SK-N-DZ (cell line): ENCODE measurements around the gene EIF4E1B. TPM values are rescaled to one million over a fixed set of nuclear protein-coding genes. Genes with fewer than 3 reads are reported as not detected.
"Not testable (repeated sequence)": the region's sequence is repeated elsewhere in the genome, so short reads cannot be mapped to it uniquely, and the experiment has no call there.

Source experiments
- DNase-seq: peaks from one replicate; pipeline ENCODE4 v3.0.0-alpha.2; 2015; ENCODE audit warnings: low spot score
- polyA plus RNA-seq, 2 experiments: library from polyadenylated mRNA; depleted of rRNA; stranded (reverse); fragments of >200 nt; gene quantifications; 2 replicates each; pipeline ENCODE4 v1.2.3, GENCODE V29; 2014

EIF4E1B gene, protein sequence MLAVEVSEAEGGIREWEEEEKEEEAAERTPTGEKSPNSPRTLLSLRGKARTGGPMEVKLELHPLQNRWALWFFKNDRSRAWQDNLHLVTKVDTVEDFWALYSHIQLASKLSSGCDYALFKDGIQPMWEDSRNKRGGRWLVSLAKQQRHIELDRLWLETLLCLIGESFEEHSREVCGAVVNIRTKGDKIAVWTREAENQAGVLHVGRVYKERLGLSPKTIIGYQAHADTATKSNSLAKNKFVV
- polyA plus RNA-seq (2014; cell fraction: cytosol; rRNA removed), result not detected in 2 replicates
- polyA plus RNA-seq (2014; cell fraction: nucleus; rRNA removed), result not detected in 2 replicates

DNA sequence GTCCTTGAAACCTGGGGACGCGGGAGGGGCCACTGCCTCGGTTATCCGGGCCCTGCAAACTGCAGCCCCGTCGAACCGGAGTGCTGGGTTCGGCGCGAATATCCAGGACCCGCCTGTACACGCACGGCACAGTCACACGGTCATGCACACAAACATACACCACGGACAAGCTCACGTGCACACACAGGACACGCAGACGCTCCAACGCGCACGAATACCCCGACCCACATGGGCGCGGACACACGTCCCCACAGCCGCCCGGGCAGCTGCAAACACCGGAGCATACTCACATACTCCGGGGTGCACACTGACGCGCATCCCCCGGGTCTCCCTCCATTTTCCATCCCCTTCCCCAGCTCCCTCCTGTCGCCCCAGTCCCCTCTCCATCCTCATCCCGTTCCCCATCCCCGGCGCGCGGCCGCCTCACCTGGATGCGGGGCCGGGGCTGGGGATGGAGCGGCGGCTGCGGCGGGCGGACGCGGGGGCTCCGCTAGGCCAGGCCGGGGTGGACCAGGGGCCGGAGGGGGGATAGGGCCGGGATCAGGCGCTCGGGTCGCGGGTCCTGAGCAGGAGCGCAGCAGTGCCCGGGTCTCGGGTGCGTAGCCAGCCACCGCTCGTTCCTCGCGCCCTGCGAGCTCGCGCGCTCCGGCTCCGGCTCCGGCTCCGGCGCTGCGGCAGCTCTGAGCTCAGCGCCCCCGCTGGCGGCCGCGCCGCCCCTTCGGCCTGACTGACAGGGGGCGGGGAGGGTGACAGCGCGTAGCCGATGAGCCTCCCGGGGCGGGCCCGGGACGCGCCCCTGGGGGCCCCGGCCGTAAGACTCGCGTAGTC lies at the start of gene EIF4E1B, which contains the start of gene SNCB:
Gene EIF4E1B, plus strand, starts transcription at position 823 of the 828 bp plus-strand sequence. CDS start 12,113 bp downstream, outside the sequence.
Gene SNCB, minus strand, starts transcription at position 682 of the 828 bp plus-strand sequence. CDS start 880 bp downstream, outside the sequence.
- no peak for DNase-seq

DNA sequence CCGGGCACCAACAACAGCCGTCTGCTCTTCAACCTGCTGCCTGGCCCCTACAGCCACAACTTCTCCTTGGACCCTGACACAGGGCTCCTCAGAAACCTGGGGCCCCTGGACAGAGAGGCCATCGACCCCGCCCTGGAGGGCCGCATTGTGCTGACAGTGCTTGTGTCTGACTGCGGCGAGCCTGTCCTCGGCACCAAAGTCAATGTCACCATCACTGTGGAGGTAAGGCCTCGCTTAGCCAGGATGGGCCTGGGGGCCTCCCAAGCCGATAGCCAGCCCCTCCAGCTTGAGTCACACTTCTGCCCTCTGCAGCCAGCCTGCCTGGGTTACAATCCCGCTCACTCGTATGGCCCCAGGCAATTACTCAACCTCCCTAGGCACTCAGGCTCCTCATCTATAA lies 49.1 kb upstream of the EIF4E1B start:
- DNase-seq, result no peak

DNA sequence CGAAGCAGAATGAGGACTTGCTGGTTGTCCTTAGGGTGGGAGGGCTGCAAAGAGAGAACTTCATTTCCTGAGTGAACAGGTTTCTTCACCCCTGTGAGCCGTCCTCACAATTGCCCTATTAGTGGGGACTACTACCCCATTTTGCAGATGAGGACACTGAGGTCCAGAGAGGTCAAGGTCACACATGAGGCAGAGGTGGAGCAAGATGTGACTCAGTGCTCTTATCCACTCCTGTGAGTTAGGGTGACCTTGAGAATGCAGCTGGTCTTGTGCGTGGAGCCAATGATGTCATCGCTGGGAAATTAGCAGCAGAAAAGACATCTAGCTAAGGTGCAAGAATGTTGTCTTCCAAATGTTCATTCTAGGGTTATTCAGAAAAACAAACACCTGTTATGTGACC lies 47.4 kb upstream of the EIF4E1B start:
- no peak for DNase-seq

DNA sequence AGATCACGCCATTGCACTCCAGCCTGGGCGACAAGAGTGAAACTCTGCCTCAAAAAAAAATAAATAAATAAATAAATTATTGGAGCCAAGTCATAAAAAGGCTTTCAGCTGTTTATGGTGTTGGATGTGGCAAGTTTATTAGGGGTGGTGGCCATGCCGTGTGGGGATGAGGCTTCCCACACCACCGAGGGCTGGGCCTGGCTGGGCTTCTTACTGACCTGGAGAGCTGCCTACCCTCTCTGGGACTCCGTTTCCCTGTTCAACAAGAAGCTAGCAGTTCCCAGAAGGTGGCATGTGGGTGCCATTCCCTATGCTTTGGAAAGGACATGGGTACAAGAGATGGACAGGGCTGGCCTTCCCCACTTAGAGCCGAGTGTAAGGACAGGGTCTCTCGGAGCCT lies 43.1 kb upstream of the EIF4E1B start:
- no peak for DNase-seq

DNA sequence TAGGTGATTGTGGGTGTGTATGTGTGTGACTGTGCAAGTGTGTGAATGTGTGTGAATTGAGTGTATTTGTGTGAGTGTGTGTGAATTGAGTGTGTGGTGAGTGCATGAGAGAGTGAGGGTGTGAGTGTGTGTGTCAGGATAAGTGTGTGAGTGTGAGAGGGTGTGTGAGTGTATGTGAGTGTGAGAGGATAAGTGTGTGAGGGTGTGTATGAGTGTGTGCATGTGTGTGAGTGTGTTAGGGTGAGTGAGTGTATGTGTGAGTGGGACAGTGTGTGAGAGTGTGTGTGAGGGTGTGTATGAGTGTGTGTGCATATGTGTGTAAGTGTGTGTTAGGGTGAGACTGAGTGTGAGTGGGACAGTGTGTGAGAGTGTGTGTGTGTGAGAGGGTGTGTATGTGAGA lies 42.2 kb upstream of the EIF4E1B start:
- DNase-seq, result no peak

DNA sequence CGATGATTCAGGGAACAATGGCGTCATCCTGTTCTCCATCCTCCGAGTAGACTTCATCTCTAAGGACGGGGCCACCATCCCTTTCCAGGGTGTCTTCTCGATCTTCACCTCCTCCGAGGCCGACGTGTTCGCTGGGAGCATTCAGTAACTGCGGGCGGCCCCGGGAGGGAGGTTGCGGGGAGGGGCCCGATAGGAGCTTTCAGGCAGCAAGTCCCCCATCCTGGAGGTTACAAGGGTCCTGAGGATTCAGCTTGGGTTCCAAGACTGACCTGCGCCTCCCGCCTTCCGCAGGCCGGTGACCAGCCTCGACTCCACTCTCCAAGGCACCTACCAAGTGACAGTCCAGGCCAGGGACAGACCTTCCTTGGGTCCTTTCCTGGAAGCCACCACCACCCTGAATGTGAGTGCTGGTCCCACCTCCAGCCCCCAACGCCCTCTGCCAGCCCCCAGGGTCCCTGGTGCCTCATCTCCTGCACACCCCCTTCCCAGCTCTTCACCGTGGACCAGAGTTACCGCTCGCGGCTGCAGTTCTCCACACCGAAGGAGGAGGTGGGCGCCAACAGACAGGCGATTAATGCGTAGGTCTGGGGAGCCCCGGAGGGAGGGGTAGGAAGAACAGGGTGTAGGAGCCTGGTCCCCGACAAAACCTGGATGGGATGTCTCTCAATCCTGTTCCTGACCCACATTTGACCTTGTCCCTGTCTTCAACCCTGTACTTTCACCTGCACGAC lies 41.3 kb upstream of the EIF4E1B start:
- DNase-seq, result no peak

DNA sequence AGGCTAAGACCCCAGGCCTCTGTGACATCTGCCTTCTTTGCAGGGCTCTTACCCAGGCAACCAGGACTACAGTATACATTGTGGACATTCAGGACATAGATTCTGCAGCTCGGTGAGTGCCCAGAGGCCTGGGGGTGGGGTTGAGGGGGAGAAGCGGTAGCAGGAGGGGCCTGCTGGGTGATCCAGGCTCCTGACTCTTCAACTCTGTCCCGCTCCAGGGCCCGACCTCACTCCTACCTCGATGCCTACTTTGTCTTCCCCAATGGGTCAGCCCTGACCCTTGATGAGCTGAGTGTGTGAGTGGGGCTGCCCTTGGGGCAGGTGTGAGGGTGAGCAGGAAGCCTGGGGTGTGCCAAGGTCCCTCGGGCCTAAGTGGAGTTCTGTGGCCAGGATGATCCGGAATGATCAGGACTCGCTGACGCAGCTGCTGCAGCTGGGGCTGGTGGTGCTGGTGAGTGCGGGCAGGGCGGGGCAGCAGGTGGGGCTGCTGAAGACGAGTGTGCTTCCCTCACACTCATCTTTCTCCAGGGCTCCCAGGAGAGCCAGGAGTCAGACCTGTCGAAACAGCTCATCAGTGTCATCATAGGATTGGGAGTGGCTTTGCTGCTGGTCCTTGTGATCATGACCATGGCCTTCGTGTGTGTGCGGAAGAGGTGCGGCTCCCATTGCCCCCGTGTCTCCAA lies 40.3 kb upstream of the EIF4E1B start:
- no peak for DNase-seq

DNA sequence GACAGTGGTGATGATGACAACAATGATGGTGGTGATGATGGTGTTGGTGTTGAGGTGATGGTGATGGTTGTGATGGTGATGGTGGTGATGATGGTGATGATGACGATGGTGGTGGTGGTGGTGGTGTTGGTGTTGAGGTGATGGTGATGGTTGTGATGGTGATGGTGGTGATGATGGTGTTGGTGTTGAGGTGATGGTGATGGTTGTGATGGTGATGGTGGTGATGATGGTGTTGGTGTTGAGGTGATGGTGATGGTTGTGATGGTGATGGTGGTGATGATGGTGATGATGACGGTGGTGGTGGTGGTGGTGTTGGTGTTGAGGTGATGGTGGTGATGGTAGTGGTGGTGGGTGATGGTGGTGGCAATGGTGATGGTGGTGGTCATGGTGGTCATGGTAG lies 38.8 kb upstream of the EIF4E1B start:
- not testable (repeated sequence) for DNase-seq

DNA sequence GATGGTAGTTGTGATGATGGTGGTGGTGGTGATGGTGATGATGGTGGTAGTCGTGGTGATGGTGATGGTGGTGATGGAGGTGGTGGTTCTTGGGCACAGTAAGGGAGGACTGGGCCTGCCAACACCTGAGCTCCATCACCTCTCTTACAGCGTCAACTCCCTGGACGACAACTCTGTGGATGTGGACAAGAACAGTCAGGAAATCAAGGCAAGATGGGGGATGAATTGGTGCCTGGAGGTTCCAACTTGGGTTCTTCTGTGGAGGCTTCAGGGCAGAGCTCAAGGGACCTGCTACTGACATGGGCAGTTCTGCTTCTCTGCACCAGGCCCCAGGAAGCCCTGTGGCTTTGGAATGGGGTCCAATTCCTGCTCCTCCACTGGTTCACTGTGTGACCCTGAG lies 37.9 kb upstream of the EIF4E1B start:
- no peak for DNase-seq

DNA sequence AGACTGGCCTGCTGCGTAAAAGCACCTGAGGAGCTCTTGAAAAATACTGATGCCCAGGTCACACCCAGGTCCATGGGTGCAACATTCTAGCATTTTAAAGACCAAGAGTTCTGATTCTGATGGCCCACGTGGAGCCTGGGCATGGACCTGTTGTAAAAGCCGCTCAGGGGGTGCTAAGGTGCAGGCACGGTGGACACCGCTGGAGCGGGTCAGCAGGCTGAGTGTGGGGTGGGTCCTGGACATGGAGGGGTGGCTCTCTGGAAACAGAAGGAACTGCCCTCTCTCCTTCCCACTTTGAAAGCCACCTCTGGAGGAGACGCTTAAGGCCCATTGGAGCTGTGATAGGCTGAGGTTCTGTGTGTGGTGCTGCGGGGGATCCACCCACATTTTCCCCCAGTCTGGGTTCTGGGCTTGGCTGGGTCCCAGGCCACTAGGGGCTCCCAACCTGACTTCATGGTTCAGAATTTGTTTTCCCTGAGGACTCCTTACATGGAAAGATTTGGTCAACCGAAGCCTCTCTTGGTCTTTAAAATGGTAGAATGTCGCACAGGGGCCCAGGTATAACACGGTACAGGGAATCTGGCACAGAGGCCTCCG lies 37.1 kb upstream of the EIF4E1B start:
- no peak for DNase-seq

DNA sequence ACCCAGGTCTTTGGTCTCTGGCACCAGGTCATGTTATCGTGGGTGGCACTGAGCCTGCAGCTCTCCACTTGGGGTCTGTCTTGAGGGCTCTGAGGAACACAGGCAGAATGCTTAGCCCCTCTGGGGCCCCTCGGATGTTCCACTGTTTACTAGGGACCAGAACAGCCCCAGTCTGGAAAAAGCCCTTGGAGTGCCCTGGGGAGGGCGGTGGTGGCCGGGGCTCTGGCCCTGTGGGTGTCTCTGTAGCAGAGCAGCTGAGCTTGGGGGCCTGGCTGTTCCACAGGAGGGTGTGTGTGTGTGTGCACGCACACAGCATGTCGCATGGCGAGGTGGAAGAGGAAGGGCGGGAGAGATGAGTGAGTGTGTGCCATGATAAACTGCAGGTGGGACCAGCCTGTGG lies 35.9 kb upstream of the EIF4E1B start:
- no peak for DNase-seq

DNA sequence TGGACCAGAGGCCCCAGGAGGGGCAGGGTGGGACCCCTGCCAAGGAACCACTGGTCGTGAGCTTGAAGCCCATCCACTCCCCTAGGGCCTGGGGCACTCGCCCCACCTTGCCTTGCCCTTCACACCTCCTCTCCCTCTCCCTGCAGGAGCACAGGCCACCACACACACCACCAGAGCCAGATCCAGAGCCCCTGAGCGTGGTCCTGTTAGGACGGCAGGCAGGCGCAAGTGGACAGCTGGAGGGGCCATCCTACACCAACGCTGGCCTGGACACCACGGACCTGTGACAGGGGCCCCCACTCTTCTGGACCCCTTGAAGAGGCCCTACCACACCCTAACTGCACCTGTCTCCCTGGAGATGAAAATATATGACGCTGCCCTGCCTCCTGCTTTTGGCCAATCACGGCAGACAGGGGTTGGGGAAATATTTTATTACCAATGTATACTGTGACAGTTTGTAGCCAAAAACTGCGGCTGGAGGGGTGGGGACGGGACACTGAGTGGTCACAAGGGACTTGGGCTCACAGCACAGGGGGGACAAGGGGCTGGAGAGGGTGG lies 35.0 kb upstream of the EIF4E1B start:
- no peak for DNase-seq

DNA sequence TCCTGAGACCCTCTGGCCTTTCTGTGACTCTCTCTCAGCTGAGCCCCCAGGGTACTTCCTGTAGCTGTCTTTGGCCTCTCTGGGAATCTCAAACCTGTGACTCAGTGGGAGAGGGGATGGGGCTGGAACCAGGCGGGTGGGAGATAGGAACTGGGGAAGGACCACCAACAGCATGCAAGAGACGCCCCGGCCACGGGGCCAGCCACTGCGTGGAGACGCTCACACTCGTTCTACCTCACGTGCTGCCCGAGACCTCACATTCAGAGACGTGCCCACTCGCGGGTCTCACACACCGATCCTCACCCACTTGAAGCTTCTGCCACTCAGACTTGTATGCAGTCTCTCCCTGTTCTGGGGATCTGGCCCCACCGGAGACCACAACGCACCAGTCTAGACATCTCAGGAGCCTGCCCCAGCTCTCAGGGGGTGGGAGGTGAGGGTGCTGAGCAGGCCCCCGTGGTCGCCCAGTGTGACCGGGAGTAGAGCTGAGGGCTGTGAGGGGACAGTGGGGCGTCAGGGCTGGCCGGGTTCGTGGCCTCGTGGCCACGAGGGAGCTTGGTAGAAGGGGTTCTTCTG lies 34.3 kb upstream of the EIF4E1B start:
- DNase-seq, result no peak

DNA sequence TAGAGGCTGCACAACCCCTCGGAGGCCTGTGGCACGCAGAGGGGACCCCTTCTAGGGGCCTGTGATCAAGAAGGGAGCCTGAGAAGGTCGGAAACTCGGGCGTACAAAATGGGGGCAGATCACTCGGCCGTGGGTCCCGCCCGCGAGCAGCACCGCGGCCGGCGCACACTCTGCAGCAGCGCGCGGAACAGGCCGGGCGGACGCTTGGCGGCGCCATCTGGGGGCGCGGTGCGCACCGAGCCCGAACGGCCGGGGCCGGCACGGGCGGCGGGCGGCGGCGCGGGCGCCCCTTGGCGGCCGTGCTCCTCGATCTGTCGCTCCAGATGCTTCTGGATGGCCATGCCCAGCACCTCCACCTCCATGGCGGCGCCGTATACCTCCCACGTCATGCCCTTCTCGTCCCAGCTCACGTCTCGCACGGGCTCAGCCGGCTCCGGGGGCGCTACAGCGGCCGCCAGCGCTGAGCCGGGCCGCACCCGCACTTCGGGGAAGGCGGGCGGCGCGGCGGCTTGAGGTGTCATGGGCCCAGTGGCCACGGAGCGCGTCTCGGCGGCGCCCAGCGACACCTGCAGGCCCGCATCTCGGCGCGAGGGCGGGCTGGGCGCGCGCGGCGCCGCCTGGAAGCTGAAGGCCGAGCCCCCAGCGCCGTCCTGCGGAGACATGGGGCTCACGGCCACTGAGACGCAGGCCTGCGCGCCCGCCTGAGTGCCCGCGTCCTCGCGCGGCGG lies 33.6 kb upstream of the EIF4E1B start:
- no peak for DNase-seq

DNA sequence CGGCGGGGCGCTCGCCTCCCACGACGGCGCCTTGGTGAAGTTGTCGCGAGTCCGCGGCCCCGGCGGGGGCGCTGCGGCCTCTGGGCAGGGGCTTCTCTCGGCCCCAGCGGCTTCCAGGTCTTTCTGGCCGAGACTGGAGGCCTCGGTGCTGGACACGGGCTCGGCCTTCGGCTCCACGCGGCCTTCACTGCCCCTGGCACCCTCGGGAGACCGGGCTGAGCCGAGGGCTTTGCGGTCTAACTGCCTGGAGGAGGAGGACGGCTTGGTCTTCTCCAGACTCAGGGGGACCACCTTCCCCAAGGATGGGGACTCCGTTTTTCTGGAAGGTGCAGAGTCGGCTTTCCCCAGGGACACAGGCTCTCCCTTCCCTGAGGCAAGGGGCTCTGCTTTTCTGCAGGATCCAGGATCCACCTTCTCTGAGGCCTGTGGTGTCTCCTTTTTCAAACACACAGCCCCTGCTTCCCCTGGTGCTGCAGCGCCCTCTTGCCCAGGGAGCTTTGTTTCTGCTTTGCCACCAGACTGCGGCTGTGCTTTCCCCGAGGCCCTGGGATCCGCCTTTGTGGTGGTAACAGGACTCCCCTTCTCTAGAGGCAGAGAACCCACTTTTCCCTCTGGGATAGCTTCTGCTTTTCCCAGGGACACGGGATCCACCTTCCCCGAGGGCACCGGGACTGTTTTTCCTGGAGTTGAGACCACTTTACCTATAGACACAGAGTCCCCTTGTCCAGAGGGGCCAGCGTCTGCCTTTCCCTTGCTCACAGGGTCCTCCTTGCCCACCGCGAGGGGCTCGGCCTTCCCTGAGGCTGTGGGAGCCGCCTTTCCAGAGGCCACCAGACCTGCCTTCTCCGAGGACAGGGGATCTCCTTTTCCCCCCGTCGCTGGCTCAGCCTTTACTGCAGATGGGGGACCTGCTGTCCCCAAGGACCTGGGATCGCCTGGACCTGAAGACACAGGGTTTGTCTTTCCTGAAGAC lies 32.8 kb upstream of the EIF4E1B start:
- DNase-seq, result no peak

DNA sequence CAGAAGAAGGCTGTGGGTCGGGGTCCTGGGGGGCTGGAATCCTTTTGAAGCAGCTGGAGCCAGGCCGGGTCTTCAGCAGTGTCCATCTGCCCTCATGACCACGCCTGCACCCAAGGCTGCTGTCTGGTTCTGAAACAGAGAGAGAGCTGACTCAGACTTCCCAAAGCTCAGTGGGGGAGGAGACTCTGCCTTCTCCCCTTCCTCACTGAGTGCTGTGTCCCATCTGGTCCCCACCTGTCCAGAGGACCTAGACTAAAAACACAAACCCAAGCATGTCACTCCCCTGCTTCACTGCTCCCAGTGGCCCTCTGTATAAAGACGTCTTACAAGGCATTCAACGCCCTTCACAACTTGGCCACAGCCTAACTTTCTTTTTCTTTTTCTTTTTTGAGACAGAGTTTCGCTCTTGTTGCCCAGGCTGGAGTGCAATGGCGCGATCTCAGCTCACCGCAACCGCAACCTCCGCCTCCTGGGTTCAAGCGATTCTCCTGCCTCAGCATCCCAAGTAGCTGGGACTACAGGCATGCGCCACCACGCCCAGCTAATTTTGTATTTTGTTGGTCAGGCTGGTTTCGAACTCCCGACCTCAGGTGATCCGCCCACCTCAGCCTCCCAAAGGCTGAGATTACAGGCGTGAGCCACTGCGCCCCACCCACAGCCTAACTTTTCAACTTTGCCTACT lies 30.6 kb upstream of the EIF4E1B start:
- DNase-seq, result not testable (repeated sequence)

DNA sequence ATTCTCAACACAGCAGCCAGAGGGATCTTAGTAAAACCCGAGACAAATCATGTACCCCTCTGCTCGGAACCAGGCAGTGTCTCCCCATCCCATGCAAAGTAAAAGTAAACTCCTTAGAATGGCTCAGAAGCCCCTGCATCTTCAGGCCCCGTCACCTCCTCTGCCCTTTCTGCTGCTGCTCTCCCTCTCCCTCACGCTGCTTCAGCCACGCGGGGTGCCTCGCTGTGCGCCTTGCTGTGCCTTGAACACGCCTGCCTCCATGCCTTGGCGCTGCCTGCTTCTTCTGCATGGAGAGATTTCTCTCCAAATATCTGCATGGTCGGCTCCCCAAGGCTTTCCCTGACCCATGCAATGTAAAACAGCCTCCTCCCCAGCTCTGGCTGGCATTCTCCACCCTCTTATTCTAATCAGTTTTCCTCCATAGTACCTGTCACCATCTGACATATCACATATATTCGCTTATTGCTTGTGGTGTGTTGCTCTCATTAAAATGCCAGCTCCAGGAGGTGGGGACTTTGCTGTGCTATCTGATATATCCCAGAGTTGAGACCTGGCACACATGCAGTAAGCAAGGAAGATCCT lies 28.5 kb upstream of the EIF4E1B start:
- DNase-seq, result no peak

DNA sequence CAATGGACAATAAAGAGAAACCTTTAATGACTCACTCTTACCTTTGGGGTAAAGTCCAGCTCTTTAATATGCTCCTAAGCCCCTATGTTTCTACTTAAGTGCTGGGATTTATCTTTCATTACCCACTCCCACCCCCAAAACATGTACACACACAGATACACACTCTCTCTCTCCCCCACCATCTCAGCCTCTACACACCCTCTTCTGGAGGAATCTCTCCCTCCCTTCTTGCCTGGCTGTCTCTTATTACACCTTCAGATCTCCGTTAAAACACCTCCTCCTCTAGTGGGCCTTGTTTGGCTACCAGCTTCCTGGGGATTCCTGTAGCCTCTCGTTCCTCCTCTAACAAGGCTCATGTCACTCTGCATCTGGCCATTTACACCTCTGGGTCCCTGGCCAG lies 27.4 kb upstream of the EIF4E1B start:
- DNase-seq, result no peak
